DMS53 (cell line): Measurements from ENCODE around the gene TSPY4.
"Not testable (repeated sequence)": the region's sequence is repeated elsewhere in the genome, so short reads cannot be mapped to it uniquely, and the experiment has no call there.

Source experiments
- DNase-seq: peaks from one replicate; lab custom pipeline; 2025; lab: John Stamatoyannopoulos, UW

The TSPY4 gene, protein sequence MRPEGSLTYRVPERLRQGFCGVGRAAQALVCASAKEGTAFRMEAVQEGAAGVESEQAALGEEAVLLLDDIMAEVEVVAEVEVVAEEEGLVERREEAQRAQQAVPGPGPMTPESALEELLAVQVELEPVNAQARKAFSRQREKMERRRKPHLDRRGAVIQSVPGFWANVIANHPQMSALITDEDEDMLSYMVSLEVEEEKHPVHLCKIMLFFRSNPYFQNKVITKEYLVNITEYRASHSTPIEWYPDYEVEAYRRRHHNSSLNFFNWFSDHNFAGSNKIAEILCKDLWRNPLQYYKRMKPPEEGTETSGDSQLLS

DNA sequence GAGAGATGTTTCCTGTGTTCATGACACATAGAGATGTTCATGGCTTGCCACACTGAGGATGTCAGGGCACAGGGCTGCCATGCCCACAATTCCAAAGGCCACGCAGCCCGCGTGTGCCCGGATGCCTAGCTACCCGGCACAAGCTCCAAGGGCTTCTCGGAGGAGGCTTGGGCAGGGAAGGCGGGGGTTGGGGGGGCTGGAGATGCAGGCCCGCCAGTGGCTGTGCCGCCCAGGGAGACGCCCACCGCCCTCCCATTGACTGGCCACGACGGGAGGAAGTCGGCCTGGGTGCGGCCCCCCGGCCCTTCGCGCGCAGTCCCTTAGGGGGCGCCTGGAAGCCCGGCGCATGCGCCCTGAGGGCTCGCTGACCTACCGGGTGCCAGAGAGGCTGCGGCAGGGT is at the start of gene TSPY4:
TSPY4 (plus strand) TSS at position 301 of the 400 bp plus-strand sequence; CDS start at position 347, 46 bp downstream.
- not testable (repeated sequence) for DNase-seq

DNA sequence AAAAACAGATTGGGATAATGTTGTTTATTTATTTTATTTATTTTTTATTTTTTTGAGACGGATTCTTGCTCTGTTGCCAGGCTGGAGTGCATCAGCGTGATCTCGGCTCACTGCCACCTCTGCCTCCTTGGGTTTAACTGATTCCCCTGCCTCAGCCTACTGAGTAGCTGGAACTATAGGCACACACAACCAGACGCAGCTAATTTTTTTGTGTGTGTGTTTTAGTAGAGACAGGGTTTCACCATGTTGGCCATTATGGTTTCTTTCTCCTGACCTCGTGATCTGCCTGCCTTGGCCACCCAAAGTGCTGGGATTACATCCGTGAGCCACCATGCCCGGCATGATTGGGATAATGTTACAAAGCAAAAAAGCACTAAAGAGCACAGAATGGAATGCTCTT is 16.3 kb upstream of the TSPY4 start:
- no peak for DNase-seq

DNA sequence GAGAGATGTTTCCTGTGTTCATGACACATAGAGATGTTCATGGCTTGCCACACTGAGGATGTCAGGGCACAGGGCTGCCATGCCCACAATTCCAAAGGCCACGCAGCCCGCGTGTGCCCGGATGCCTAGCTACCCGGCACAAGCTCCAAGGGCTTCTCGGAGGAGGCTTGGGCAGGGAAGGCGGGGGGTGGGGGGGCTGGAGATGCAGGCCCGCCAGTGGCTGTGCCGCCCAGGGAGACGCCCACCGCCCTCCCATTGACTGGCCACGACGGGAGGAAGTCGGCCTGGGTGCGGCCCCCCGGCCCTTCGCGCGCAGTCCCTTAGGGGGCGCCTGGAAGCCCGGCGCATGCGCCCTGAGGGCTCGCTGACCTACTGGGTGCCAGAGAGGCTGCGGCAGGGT is 20.2 kb downstream of the TSPY4 start, which contains the start of gene TSPY8:
TSPY8 (plus strand) TSS at position 301 of the 400 bp plus-strand sequence; CDS start at position 347, 46 bp downstream.
- not testable (repeated sequence) for DNase-seq
